Glutamatergic neuron (in vitro differentiated cells): Measurements from ENCODE around the gene ASIC3. TPM values are rescaled to one million over a fixed set of nuclear protein-coding genes. Genes with fewer than 3 reads are reported as not detected.

ENCODE experiments used
- DNase-seq: peaks from one replicate; pipeline ENCODE4 v3.0.0; 2022
- H3K27ac Mint-ChIP-seq: one replicate; pipeline ENCODE4 v1.8.0; 2020; ENCODE audit warnings: mild to moderate bottlenecking, mixed read lengths, inconsistent platforms; ENCODE audit not compliant: unreplicated experiment
- H3K27me3 Mint-ChIP-seq: one replicate; pipeline ENCODE4 v1.8.0; 2020; ENCODE audit warnings: mild to moderate bottlenecking, moderate library complexity, mixed read lengths, inconsistent platforms; ENCODE audit not compliant: unreplicated experiment
- H3K36me3 Mint-ChIP-seq: one replicate; pipeline ENCODE4 v1.8.0; 2020; ENCODE audit warnings: mild to moderate bottlenecking, mixed read lengths, inconsistent platforms; ENCODE audit not compliant: unreplicated experiment
- H3K4me1 Mint-ChIP-seq: one replicate; pipeline ENCODE4 v1.8.0; 2020; ENCODE audit warnings: mild to moderate bottlenecking, low read depth, mixed read lengths, inconsistent platforms; ENCODE audit not compliant: unreplicated experiment
- H3K4me3 Mint-ChIP-seq: one replicate; pipeline ENCODE4 v1.8.0; 2020; ENCODE audit warnings: mild to moderate bottlenecking, mixed read lengths, inconsistent platforms; ENCODE audit not compliant: unreplicated experiment
- H3K9me3 Mint-ChIP-seq: one replicate; pipeline ENCODE4 v1.8.0; 2020; ENCODE audit warnings: mild to moderate bottlenecking, moderate library complexity, mixed read lengths, inconsistent platforms; ENCODE audit not compliant: unreplicated experiment
- CTCF ChIP-seq: fragments of 200-600 bp; sonication (generic); IDR thresholded peaks from one replicate; pipeline ENCODE4 v1.5.0; 2021; ENCODE audit not compliant: partially characterized antibody, unreplicated experiment
- total RNA-seq: library from RNA; stranded (reverse); fragmentation: NEBNext Ultra II Directional; extraction: Animal tissue kit (Norgen Biotek cat#: 25700); gene quantifications from one replicate; pipeline ENCODE4 v1.2.1, GENCODE V29; 2021; ENCODE audit not compliant: unreplicated experiment

The ASIC3 gene
- total RNA-seq, 1 donor from 2014 or later = 10.8 TPM

DNA sequence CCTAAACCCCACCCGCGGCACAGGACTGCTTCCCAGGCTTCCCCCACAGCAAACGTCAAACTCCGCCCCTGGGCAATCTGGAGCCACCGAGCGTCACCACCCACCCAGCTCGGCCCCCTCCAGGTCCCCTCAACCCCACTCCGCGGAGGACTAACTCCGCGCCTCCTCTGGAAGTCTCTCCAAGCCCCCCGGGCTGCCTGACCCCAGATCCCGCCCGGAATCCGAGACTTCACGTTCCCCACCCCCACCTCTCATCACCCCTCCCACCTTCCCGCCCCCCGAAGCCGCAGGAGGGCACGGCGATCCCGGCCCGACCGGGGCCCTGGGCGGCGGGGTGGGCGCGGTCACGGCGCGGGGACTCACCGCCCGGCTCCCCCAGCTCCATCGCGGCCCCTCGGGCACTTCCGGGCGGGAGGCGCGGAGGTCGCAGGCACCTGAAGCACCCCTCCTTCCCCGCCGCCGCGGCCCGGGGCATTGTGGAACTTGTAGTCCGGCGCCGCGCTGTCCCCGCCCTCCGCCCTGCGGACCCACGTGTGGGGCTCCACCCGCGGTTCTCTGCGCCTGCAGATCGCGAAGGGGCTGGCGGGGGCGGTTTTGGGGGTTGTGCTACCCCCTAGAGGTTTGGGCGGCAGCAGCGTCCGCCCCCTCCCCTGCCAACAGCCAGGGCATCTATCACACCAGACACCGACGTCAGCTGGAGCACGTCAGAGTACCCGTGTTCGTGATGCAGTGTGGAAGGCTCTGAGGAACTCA is 34.9 kb downstream of the ASIC3 start, which contains the start of gene TMUB1:
TMUB1 (minus strand) TSS at position 423 of the 753 bp plus-strand sequence. CDS start 930 bp downstream, outside the sequence.
- Mint-ChIP-seq H3K36me3 (no peaks in the 10 kb centered on the region), H3K4me1 (peaks cover 19% of the 10 kb centered on the region), H3K4me3 (peak within 1 kb of the TSS; percentile 92), H3K9me3 (peaks cover 26% of the 10 kb centered on the region), H3K27ac (peak within 1 kb of the TSS; percentile 84), H3K27me3 (peaks cover 23% of the 10 kb centered on the region)
- DNase-seq = peak; percentile 86
- TF ChIP-seq CTCF = no peak

GRCh38 chr7:151083824-151084160 is 35.5 kb downstream of the ASIC3 start:
- peaks cover 25% of the 10 kb centered on the region for H3K27me3 Mint-ChIP-seq
- H3K4me1 Mint-ChIP-seq = peaks cover 18% of the 10 kb centered on the region
- no peak for TF ChIP-seq CTCF
- peak overlapping the region; percentile 55 for H3K27ac Mint-ChIP-seq
- H3K36me3 Mint-ChIP-seq = peaks cover under 1% of the 10 kb centered on the region
- peak overlapping the region; percentile 79 for H3K4me3 Mint-ChIP-seq
- H3K9me3 Mint-ChIP-seq = peaks cover 30% of the 10 kb centered on the region
- DNase-seq = no peak

- DNase-seq = no peak
- TF ChIP-seq CTCF = no peak
- H3K27me3 Mint-ChIP-seq = peaks cover 34% of the 10 kb centered on the region
- peaks cover 18% of the 10 kb centered on the region for H3K4me1 Mint-ChIP-seq
- peak overlapping the region; percentile 77 for H3K4me3 Mint-ChIP-seq
- peaks cover 37% of the 10 kb centered on the region for H3K9me3 Mint-ChIP-seq
- peaks cover 5% of the 10 kb centered on the region for H3K36me3 Mint-ChIP-seq
- peak overlapping the region; percentile 93 for H3K27ac Mint-ChIP-seq
These were observed 37.0 kb downstream of the ASIC3 start for GRCh38 chr7:151085329-151085690.

- H3K4me3 Mint-ChIP-seq = peak within 1 kb of the TSS; percentile 87
- peaks cover 21% of the 10 kb centered on the region for H3K4me1 Mint-ChIP-seq
- peaks cover 35% of the 10 kb centered on the region for H3K27me3 Mint-ChIP-seq
- peaks cover 37% of the 10 kb centered on the region for H3K9me3 Mint-ChIP-seq
- H3K36me3 Mint-ChIP-seq = peaks cover 5% of the 10 kb centered on the region
- DNase-seq = peak; percentile 95
- H3K27ac Mint-ChIP-seq = peak within 1 kb of the TSS; percentile 93
- TF ChIP-seq CTCF = no peak
These were observed 37.6 kb downstream of the ASIC3 start, which contains the start of gene AGAP3 for GRCh38 chr7:151085691-151086620. Gene AGAP3, plus strand, starts transcription at chr7:151086475. Its CDS starts 267 bp downstream, at chr7:151086742.
